Thoracic aorta (tissue), 2 donors: ENCODE results near the gene TEFM. TPM values are rescaled to one million over a fixed set of nuclear protein-coding genes. Genes with fewer than 3 reads are reported as not detected.
"Not testable (repeated sequence)": the region's sequence is repeated elsewhere in the genome, so short reads cannot be mapped to it uniquely, and the experiment has no call there.

Experiments
- ATAC-seq: fragments of 150-250 bp; one replicate; pipeline ENCODE4 v1.8.0; 2017; ENCODE audit warnings: low read depth; ENCODE audit not compliant: insufficient number of reproducible peaks, low FRiP score
- DNase-seq: peaks from one replicate; pipeline ENCODE4 v3.0.0-alpha.2; 2020; ENCODE audit warnings: low spot score
- H3K27ac ChIP-seq, 2 donors: fragments of 200-600 bp; sonication (generic); 1 replicate in 1 of 2; 2 replicates in 1 of 2; pipeline ENCODE4 v1.5.1; 2016; ENCODE audit warnings: mild to moderate bottlenecking in 2 of 2, moderate library complexity in 2 of 2
- H3K27me3 ChIP-seq: fragments of 200-600 bp; sonication (generic); replicated peaks from 2 replicates; pipeline ENCODE4 v1.6.0; 2016; ENCODE audit warnings: mild to moderate bottlenecking; ENCODE audit not compliant: insufficient read depth
- H3K36me3 ChIP-seq: fragments of 200-600 bp; sonication (generic); one replicate; pipeline ENCODE4 v1.5.1; 2016
- H3K4me1 ChIP-seq, 2 donors: fragments of 200-600 bp; sonication (generic); 1 replicate in 1 of 2; 2 replicates in 1 of 2; pipeline versions ENCODE4 v1.5.1 to v1.6.0; 2016; ENCODE audit warnings: low read depth in 2 of 2, mild to moderate bottlenecking in 1 of 2; ENCODE audit not compliant: control insufficient read depth in 1 of 2
- H3K4me3 ChIP-seq: fragments of 200-600 bp; sonication (generic); 2 replicates; pipeline ENCODE4 v1.5.1; 2016; ENCODE audit warnings: mild to moderate bottlenecking
- H3K9me3 ChIP-seq: fragments of 200-600 bp; sonication (generic); 2 replicates; pipeline ENCODE4 v1.5.1; 2016
- CTCF ChIP-seq: fragments of 200-600 bp; sonication (generic); IDR thresholded peaks from one replicate; pipeline ENCODE4 v1.5.1; 2019; ENCODE audit warnings: antibody characterized with exemption
- total RNA-seq, 2 donors: library from RNA; depleted of rRNA; stranded (reverse); fragments of >200 nt; gene quantifications; one replicate each; pipeline versions ENCODE4 v1.1.0 to v1.2.3, GENCODE V29; 2016

Gene TEFM
- total RNA-seq, 2 donors from 2014 or later: 9.1 to 22.8 TPM

GRCh38 chr17:30920282-30920681 is 14.2 kb upstream of the TEFM start:
- H3K4me1 ChIP-seq: peaks cover 10 to 17% of the 10 kb centered on the region in 2 donors
- TF ChIP-seq CTCF: no peak
- DNase-seq (no peak), ATAC-seq (no peak)
- no peak overlapping the region for H3K4me3 ChIP-seq
- no peak overlapping the region for H3K27ac ChIP-seq
- H3K36me3 ChIP-seq: no peaks in the 10 kb centered on the region
- H3K9me3 ChIP-seq: no peaks in the 10 kb centered on the region
- no peaks in the 10 kb centered on the region for H3K27me3 ChIP-seq

GRCh38 chr17:30917050-30917449 is 11.0 kb upstream of the TEFM start:
- H3K9me3 ChIP-seq: no peaks in the 10 kb centered on the region
- no peak for ATAC-seq
- H3K27ac ChIP-seq: no peak overlapping the region
- peaks cover 4 to 8% of the 10 kb centered on the region in 2 donors for H3K4me1 ChIP-seq
- no peak overlapping the region for H3K4me3 ChIP-seq
- H3K36me3 ChIP-seq: no peaks in the 10 kb centered on the region
- TF ChIP-seq CTCF: no peak
- H3K27me3 ChIP-seq: no peaks in the 10 kb centered on the region
- DNase-seq: no peak

- no peaks in the 10 kb centered on the region for H3K4me1 ChIP-seq
- no peaks in the 10 kb centered on the region for H3K36me3 ChIP-seq
- H3K27me3 ChIP-seq: no peaks in the 10 kb centered on the region
- DNase-seq (no peak), ATAC-seq (no peak)
- no peak overlapping the region for H3K27ac ChIP-seq
- no peaks in the 10 kb centered on the region for H3K9me3 ChIP-seq
- no peak for TF ChIP-seq CTCF
- no peak overlapping the region for H3K4me3 ChIP-seq
Observed at GRCh38 chr17:30915833-30916611, 10.0 kb upstream of the TEFM start.

- DNase-seq (no peak), ATAC-seq (no peak)
- Histone ChIP-seq H3K4me1 (no peaks in the 10 kb centered on the region), H3K4me3 (no peak overlapping the region), H3K9me3 (no peaks in the 10 kb centered on the region), H3K27ac (no peak overlapping the region), H3K27me3 (no peaks in the 10 kb centered on the region), H3K36me3 (no peaks in the 10 kb centered on the region)
- TF ChIP-seq CTCF: no peak
Observed at GRCh38 chr17:30913955-30914354, 7.9 kb upstream of the TEFM start.

- H3K27ac ChIP-seq, H3K4me3 ChIP-seq, H3K9me3 ChIP-seq, DNase-seq, H3K27me3 ChIP-seq, H3K36me3 ChIP-seq, ATAC-seq: not testable (repeated sequence)
- peaks cover 8 to 15% of the 10 kb centered on the region in 2 donors for H3K4me1 ChIP-seq
Observed at GRCh38 chr17:30910151-30910550, 4.1 kb upstream of the TEFM start.
